NB4 (cell line): ENCODE results near the gene KARS1.

ENCODE experiments used
- MYC ChIP-seq: IDR thresholded peaks from 2 replicates; pipeline ENCODE4 v1.6.1; 2011; ENCODE audit warnings: low read depth, low read length
- POLR2A ChIP-seq: IDR thresholded peaks from 2 replicates; pipeline ENCODE4 v1.6.1; 2011; ENCODE audit warnings: mild to moderate bottlenecking; ENCODE audit not compliant: insufficient read length; ENCODE audit errors: extremely low read depth
- TF ChIP-seq, protein P1 (sequence below): IDR thresholded peaks from one replicate; pipeline ENCODE4 v1.5.1; 2012; ENCODE audit warnings: low read depth, low read length

DNA sequence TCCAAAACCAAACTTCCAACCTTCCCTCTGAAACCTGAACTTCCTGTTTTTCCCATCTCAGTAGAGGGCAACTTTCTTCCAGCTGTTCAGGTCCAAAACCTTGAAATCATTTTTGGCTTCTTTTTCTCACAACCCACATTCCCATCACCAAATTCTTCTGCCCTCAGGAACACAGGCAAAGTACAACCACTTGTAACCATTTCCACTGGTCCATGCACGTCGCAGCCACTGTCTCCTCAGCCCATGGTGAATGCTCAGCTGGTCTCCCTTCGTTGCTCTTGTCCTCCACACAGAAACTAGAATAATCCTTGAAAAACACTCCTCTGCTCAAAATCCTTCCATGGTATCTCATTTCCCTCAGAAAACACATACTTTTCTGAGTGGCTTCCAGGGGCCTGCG lies 20.7 kb downstream of the KARS1 start:
- TF ChIP-seq, protein P1, sequence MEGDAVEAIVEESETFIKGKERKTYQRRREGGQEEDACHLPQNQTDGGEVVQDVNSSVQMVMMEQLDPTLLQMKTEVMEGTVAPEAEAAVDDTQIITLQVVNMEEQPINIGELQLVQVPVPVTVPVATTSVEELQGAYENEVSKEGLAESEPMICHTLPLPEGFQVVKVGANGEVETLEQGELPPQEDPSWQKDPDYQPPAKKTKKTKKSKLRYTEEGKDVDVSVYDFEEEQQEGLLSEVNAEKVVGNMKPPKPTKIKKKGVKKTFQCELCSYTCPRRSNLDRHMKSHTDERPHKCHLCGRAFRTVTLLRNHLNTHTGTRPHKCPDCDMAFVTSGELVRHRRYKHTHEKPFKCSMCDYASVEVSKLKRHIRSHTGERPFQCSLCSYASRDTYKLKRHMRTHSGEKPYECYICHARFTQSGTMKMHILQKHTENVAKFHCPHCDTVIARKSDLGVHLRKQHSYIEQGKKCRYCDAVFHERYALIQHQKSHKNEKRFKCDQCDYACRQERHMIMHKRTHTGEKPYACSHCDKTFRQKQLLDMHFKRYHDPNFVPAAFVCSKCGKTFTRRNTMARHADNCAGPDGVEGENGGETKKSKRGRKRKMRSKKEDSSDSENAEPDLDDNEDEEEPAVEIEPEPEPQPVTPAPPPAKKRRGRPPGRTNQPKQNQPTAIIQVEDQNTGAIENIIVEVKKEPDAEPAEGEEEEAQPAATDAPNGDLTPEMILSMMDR: no peak
- TF ChIP-seq POLR2A (no peak), MYC (no peak)
